Tongue (tissue), 2 donors: ENCODE results near the gene PBX4. TPM values are rescaled to one million over a fixed set of nuclear protein-coding genes. Genes with fewer than 3 reads are reported as not detected.

Experiments used
- DNase-seq: peaks from one replicate; pipeline ENCODE4 v3.0.0-alpha.2; 2015
- total RNA-seq: library from RNA; depleted of rRNA; stranded (reverse); fragments of >200 nt; gene quantifications from one replicate; pipeline ENCODE4 v1.2.3, GENCODE V29; 2014

The PBX4 gene
- total RNA-seq, 1 donor from 2014 or later = 2.8 TPM

- peak; percentile 17 for DNase-seq
These were observed 30.7 kb downstream of the PBX4 start for GRCh38 chr19:19587771-19588170.

- DNase-seq = no peak
These were observed 34.1 kb downstream of the PBX4 start for GRCh38 chr19:19584356-19584755.

GRCh38 chr19:19582471-19582870 lies 36.0 kb downstream of the PBX4 start:
- no peak for DNase-seq

- no peak for DNase-seq
These were observed 37.1 kb downstream of the PBX4 start for GRCh38 chr19:19581391-19581790.

GRCh38 chr19:19580418-19580817 lies 38.1 kb downstream of the PBX4 start:
- DNase-seq = no peak

- no peak for DNase-seq
These were observed 38.7 kb downstream of the PBX4 start for GRCh38 chr19:19579533-19580361.

- peak; percentile 69 for DNase-seq
These were observed 40.2 kb downstream of the PBX4 start for GRCh38 chr19:19578252-19578651.

GRCh38 chr19:19575411-19575810 lies 43.1 kb downstream of the PBX4 start:
- no peak for DNase-seq

- no peak for DNase-seq
These were observed 47.3 kb downstream of the PBX4 start for GRCh38 chr19:19571071-19571786.

- no peak for DNase-seq
These were observed 47.9 kb downstream of the PBX4 start for GRCh38 chr19:19570571-19570970.

GRCh38 chr19:19568802-19569756 lies 49.4 kb downstream of the PBX4 start:
- DNase-seq = no peak

GRCh38 chr19:19567391-19567790 lies 51.1 kb downstream of the PBX4 start:
- no peak for DNase-seq

GRCh38 chr19:19566306-19566705 lies 52.2 kb downstream of the PBX4 start:
- no peak for DNase-seq

- DNase-seq = no peak
These were observed 55.1 kb downstream of the PBX4 start for GRCh38 chr19:19563348-19563848.

GRCh38 chr19:19562665-19563347 lies 55.7 kb downstream of the PBX4 start:
- DNase-seq = no peak

GRCh38 chr19:19561946-19562664 lies 56.4 kb downstream of the PBX4 start:
- no peak for DNase-seq

- DNase-seq = no peak
These were observed 58.6 kb downstream of the PBX4 start for GRCh38 chr19:19559931-19560330.

- DNase-seq = no peak
These were observed 59.9 kb downstream of the PBX4 start for GRCh38 chr19:19558636-19559035.

GRCh38 chr19:19558055-19558454 lies 60.4 kb downstream of the PBX4 start:
- no peak for DNase-seq

GRCh38 chr19:19554074-19555023 lies 64.1 kb downstream of the PBX4 start:
- no peak for DNase-seq
